NCI-H1417 treated with DMSO at 0.1 percent for 48 hours (cell line): ENCODE results near the gene LRP8.

ENCODE experiments used
- DNase-seq: peaks from one replicate; lab custom pipeline; 2025; lab: John Stamatoyannopoulos, UW

LRP8 gene

DNA sequence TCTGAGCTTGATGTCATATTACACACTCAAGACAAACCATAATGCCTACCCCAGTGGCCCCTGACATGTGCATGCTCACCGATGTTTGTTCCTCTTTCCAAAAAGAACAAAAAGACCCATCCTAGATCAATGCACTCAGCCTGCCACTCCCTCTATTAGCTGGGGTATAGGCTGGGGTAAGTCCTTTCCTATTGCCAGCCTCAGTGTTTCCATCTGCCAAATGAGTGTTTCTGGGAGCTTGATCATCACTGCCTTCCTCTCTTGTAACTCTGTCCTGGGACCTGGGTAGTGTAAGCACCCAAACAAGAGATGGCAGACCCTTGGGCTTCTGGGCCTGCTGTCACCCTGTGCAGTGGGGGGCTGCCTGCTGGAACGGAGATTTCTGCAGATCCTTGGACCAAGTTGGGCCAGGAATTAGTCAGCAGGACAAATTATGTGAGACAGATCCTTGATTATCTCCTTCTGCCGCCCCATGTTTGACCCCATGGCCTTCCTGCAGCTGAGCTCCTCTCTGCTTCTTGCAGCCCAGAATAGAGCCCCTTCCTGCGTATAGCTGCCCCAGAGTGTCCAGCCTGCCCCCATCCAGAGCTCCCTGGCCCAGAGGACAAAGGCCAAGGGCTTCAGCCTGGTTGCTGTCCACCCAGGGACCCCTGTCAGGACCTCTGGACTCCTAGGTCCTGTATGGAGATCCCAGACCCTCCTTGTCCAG is 31.5 kb upstream of the LRP8 start:
- no peak for DNase-seq

DNA sequence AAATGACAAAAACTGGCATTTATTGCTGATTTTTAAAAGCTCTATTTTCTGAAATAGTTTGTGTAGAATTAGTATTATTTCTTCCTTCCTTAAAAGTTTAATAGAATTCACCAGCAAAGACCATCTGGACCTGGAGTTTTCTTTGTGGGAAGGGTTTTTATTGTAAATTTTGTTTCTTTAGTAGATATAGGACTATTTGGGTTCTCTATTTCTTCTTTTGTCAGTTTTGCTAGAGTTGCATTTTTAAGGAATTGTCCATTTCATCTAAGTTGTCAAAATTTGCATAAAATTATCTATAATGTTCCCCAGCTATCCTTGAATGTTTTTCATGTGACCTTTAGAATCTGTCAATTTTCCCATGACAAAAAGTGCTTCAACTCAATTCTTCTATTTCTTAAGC is 28.8 kb upstream of the LRP8 start:
- DNase-seq, result no peak

DNA sequence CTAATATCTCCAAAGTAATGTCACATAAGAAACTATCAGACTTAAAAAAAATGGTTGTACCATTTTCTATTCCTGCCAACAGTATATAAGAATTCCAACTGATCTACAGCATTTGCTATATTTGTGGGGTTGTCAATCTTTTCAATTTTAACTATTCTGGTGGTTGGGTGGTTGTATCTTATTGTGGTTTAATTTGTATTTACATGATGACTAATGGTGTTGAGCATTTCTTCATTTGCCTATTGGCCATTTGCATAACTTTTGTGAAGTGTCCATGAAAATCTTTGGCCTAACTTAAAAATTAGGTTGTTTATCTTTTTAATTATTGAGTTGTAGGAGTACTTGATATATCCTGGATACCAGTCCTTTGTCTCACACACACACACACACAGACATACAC is 26.2 kb upstream of the LRP8 start:
- DNase-seq, result no peak

DNA sequence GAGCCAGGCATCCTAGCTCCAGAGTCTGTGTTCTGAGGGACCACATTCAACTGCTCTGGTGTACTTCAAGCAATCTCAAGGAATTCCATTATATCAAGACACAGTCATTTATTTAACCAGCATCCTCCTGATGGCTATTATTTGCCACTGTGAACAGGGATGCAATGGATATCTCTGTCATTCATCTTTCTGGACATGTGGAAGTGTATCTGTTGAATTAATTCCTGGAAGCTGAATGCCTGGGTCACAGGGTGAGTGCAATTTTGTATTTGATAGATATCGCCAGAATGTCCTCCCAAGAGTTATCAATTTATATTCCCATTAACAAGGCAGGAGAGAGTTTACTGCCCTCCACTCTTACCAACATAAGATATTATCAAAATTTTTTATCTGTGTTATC is 24.7 kb upstream of the LRP8 start:
- no peak for DNase-seq

DNA sequence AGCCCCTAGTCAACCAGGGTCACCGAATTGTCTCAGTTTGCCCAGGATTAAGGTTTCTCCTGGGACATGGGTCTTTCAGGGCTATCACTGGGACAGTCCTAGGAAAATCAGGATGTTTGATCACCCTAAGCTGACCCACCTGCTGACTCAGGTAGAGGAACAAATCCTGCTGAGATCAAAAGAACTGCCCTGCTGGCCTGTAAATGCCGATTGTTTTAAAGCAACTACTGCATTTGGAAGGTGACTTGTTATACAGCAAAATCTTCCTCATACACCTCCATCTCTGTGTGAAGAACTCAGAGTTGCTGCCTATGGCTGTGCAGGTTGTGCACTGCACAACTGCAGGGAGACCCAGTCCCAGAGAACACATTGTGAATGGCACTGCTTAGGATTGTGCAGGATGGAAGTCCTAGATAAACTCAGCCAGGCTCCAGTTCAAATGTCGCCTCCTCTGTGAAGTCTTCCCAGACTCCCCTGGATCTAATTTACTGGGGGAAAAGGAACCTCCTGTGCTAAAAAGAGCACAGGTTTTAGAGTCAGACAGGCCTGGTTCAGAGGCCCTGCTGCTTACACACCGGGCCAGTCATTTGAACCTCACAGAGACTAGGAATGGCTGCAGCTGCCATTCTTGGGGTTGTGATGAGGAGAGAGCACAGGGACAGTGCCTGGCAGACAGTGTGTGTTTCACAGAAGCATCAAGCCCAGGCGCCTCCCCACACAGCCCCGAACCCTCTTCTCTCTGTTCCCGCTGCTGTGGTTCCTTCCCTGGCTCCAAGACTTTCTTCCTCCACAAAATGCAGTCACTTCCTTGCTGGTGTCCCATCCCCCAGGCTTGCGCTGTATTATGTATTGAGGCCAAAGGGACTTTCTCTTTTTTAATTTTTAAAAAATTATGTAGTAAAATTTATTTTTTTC is 23.2 kb upstream of the LRP8 start:
- no peak for DNase-seq

DNA sequence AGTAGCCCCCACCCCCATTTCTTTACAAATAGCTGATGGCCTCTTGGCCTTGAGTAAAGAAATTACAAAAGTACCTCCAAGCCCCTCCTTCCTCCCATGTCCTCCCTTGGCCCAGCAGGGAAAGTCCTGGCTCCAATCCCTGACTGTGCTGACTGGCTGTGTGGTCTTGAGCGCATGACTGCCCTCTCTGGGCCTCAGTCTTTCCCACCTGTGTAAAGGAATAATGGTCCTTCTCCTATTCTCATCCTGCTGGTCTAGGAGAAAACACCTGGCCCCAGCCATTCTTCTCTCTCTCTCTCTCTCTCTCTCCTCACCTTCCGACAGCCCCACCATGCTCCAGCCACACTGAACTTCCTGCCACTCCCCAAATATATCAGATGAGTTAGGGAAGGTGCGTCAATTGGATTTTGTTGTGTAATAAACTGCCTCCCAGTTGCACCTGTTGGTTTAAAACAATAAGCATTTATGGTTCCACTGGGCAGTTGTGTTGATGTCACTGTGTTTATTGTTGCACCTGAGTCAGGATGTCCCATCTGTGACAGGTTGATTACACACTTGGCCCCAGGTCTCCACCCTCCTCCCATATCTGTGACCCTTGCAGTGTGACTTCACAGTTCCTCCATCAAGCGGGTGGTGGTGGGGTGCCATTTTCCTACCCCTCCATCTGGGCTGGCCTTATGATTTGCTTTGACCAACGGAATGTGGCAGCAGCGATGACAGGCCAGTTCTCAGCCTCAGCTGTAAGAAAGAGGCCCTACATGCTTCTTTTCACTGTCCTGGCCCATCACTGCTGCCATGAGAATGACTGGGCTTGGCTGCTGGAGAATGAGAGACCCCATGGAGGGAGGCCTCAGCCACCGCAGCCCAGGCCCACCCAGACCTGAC is 22.3 kb upstream of the LRP8 start:
- no peak for DNase-seq

DNA sequence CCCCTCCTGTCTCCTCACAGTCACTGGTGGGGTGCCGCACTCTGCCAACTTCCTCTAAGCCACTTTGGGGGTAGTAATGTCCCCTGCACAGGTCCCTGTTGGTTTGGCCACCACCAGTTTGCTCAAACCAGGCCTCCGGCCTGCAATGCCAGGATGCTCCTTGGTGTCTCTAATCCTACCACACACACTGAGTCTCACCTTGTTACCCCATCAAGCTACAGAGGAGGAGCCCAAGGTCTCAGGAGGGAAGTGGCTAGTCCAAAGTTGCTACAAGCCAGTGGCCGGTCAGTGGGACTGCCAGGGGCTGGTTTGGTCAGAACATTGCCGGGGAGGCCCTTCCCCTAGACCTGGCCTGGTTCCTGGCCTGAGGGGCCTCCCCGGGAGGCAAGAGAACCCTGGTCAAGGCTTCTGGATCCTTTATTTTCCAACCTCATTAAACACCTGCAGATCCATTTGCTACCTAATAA is 21.5 kb upstream of the LRP8 start:
- DNase-seq, result no peak

DNA sequence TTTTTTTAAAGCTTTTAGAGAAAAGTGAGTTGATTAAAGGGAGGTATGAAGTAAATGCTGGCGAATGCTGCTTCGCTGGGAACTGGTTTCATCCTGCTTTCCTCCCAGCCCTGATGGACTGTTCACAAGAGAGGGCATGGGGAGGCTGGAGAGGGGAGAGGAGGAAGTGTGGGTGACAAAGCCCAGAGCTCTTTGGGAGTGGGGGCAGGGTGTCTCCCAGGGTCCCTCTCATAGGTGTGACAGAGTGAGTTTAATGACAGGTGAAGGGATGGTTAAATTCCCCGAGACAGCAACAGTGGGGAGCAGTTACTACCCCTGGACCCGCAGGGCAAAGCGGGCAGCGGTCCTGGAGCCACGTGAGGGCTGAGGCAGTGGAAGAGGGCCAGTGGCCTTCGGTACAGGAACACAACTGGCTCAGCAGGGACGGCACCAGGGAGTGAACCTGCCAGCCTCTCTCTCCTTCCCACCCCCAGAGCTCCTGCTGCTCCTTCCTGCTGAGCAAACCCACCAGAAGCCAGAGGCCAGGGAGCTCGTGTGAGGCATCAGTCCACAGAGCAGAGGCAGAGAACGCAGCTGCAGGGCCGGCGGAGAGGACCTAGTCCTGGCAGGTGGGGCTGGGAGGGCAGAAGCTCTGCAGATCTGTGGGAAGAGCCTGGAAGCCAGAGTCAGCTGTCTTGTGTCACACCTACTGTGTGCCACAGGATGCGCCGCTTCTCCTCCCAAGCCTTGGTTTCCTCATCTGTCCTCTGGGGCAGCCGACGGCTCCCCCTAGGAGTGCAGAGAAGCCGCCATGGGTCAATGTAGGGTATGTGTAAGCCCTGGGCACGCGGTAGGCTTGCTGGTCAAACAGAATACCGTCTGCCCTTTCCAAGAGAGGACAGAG is 20.9 kb upstream of the LRP8 start:
- DNase-seq, result no peak

DNA sequence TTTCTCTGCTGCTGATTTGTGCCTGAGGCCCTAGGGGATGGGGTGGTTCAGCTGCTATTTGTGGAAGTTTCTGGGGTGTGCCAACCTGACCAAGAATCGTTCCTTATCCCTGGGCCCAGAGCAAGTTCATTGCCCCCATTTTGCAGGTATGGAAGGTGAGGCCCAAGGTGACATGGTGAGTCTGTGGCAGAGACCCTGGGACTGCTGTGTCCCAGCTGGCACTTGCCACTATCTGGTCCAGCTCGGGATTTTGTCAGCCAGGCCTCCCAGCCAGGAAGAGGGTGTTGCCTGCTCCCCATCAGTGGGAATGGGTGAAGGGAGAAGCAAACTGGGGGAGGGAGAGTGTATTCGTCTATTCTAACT is 18.9 kb upstream of the LRP8 start:
- DNase-seq, result no peak

DNA sequence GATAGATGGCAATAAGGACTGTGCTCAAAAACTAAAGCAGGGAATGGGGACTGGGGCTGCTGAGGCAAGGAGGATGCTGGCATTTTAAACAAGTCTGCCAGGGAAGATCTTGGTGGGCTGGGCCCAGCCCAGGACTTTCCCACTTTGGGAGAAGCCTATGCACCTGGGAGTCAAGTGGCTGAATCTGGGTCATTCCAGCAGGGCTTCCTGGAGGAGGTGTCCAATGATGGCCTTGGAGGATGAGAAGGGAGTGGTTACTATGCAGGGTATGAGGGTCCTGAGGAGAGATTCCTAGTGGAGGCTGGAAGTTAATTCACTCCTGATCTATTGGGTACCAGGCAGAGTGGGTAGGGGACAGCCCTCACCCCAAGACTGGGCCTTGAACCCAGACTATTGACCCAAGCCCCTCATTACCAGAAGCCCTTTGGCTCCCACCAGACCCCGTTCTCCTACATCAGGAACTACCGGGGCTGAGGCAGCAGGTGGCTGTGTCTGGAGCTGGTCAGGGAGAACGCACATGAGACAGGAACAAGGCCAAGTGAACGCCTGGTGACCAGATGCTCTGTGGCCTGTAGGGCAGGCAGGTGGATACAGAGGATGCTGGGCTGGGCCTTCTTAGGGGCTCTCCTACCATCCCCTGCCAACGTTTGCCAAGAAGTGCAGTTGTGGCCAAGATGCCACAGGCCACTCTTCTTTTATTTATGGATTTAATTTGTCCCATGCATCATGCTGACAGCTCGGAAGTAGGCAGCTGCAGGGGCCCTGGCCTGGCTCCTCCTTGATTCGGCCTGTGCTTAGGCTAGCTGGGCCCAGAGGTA is 18.3 kb upstream of the LRP8 start:
- no peak for DNase-seq

DNA sequence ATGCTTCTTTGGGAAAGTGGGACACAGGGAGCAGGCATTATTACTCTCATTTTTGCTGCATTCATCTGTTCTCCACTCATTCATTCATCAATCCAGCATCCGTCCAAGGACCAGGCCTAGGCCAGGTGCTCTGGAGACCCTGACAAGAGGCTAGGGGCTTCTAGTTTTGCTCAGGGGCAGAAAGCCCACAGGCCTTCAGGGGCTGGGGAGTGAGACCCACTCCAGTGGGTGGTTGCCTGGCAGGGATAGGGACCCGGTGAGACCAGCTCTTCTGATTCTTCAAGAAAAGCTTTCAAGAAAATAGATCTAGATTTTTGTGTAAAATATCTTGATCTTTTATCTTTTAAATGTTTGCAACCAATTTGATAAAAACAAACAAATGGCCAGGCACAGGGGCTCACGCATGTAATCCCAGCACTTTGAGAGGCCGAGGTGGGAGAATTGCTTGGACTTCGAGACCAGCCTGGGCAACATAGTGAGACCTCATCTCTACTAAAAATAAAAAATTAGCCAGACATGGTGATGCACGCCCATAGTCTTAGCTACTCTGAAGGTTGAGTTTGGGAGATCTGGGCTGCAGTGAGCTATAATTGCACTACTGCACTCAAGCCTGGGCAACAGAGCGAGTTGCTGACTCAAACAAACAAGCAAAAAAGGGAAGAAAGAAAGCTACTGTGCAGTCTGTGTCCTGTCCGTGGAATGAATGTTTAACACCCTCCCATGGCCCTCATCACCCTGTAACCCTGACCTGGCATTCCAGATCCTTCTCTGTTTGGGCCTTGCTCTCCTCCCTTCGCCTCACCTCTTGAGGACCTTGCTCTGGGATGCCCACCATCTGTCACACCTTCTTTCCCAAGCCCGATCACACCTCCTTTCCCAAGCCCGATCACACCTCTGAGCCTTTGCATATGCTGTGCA is 17.3 kb upstream of the LRP8 start:
- DNase-seq, result no peak

DNA sequence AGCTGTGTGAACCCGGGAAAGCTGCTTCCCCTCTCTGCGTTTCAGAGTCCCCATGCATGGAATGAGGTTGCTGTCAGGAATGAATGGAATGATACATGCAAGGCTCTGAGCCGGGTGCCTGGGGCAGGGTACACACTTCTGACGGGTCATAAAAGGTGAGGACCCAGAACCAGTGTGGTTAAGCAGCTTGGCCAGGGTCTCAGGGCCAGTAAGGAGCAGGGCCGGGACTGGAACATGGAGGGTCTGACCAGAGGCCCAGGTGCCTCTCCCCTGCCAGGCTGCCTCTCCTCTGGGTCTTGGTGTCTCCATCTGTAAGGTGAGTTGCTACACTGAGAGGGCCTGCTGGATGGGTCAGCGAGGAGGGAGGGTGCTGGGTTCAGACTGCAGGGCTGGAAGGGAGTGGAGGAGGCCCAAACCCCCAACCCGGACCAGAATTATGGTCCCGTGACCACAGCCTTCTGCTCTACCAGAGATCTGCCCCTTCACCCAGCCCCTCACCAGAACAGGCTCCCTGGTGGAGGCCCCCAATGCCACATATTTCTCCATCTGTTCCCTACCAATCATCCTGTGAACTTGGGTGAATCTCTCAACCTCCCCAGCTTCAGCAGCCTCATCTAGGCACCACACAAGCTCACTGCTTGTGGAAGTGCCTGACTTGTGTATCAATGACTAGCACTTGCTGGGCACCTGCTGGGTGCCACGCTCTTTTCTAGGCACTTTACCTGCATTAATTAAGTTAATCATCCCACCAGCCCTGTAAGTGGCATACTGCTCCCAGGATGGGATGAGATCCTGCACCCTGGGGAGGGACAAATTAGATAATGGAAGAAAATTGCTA is 16.2 kb upstream of the LRP8 start:
- peak; percentile 31 for DNase-seq

DNA sequence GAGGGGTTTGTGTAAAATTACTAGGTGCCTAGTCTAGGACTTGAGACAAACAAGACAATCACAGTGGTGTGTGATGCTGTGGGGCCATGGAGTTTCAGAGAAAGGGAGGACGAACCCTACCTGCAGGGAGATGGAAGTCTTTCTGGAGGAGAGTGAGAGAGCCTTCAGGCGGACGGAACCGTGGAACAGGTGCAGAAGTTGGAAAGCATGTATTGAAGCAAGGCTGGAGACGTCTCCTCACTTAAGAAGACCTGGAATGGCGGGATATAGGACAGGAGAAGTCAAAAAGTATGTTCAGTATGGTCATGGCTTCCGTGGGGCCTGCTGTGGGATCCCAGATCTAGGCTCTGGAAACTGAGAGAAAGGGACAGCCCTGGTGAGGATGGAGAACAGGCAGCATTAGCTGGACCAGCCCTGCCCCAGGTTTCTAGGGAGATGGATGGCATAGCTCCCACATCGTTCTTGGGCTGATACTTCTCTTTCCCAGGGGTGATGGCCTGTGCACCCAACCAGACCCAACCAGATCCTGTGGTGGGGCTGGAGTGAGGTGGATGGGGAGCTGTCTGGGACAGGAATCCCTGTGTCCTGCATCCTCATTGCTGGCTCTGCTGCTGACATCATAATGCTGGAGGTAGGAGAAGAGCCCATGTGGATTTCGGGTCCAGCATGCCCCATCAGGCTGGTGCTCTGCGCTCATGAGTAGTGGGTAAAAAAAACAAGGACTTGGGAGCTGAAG is 15.0 kb upstream of the LRP8 start:
- DNase-seq, result no peak

DNA sequence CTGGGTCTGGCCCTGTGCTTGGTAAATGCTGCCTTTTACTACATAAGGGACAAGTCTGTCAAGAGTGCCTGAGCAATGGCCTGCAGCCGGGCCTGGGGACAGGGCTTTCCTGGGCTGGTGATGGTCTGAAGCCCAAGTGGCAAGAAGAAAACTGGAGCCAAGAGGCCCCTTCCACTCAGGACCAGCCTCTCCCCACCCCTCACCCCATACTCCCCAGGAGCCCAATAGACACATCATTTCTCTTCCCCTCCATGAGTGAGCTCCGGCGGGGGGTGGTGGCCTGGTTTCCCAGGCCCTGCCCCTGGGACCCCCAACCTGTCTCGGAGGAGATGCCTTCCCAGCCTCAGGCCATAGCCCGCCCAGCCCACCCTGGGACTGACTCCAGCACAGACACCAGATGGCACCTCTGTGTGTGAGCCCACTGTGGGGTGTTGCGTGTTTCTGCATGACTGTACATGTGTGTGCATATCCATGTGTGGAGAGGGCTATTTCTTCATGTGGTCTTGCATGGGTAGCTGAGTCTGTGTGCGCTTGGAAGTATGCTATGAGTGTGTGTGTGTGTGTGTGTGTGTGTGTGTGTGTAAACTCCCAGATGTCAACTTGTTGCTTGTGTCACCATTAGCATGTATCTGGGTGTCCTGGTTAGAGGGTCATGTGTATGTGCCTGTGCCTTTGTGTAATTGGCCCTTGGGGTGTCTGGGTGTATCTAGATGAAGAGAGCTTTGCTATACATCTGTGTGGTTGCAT is 14.3 kb upstream of the LRP8 start:
- no peak for DNase-seq

DNA sequence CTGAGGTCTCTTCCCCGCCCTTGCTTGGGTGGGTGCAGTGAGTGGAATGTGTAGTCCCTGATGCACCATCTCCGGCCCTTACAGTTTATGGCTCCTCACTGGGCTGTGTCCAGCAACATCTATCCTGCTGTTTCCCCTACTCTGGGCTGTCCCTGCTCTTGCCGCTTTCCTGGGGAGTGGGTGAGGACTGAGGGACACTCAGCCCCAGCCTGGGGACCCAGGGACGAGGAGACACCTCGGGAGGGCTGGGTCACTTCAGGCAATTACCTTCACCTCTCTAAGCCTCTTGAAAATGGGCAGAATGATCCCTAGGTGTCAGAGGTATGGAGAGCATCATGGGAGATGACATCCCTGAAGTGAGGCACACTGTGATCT is 13.6 kb upstream of the LRP8 start:
- DNase-seq, result no peak

DNA sequence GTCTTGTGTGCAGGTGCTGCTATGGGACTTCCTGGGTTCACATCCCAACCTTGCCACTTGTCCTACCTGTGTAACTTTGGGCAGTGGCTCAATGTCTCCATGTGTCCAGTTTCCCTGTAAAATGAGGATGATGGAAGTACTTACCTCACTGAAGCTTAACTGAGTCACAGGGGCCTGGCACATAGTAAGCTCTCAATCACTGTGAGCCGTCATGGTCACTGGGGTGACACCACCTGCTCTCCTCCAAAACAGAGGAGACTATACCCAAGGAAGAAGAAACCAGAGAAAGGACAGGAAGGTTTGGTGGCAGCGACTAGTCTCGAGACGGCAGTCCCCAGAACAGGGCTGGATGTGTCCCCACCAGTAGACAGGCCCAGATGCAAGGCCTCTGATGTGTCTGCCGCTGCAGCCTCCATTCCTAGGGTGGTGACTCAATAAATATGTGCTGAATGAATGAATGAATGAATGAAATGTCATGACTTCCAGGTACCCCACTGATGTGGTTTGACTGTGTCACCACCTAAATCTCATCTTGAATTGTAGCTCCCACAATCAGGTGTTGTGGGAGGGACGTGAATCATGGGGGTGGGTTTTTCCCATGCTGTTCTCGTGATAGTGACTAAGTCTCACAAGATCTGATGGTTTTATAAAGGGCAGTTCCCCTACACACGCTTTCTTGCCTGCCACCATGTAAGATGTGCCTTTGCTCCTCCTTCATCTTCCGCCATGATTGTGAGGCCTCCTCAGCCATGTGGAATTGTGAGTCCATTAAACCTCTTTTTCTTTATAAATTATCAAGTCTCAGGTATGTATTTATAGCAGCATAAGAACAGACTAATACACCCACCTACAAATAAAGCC is 13.0 kb upstream of the LRP8 start:
- no peak for DNase-seq
